SJSA1 (cell line): ENCODE results near the gene ST6GALNAC3. TPM values are rescaled to one million over a fixed set of nuclear protein-coding genes. Genes with fewer than 3 reads are reported as not detected.

Experiments
- DNase-seq, 2 experiments: peaks; one replicate each; pipeline ENCODE4 v3.0.0-alpha.2; 2015 to 2020; ENCODE audit warnings: low spot score in 2 of 2, low read depth in 1 of 2
- H3K27ac ChIP-seq: fragments of 250-450 bp; sonication (Bioruptor Pico); 2 replicates; pipeline ENCODE4 v1.5.1; 2020; ENCODE audit warnings: mild to moderate bottlenecking, moderate library complexity
- H3K27me3 ChIP-seq: fragments of 250-450 bp; sonication (Bioruptor Pico); replicated peaks from 2 replicates; pipeline ENCODE4 v1.5.1; 2020; ENCODE audit warnings: mild to moderate bottlenecking, moderate library complexity
- H3K36me3 ChIP-seq: fragments of 250-450 bp; sonication (Bioruptor Pico); 2 replicates; pipeline ENCODE4 v1.5.1; 2020; ENCODE audit warnings: mild to moderate bottlenecking
- H3K4me1 ChIP-seq: fragments of 250-450 bp; sonication (Bioruptor Pico); replicated peaks from 2 replicates; pipeline ENCODE4 v1.6.1; 2021; ENCODE audit warnings: mild to moderate bottlenecking
- H3K4me3 ChIP-seq: fragments of 250-450 bp; sonication (Bioruptor Pico); 2 replicates; pipeline ENCODE4 v1.5.1; 2020; ENCODE audit warnings: mild to moderate bottlenecking
- H3K9me3 ChIP-seq: fragments of 250-450 bp; sonication (Bioruptor Pico); replicated peaks from 2 replicates; pipeline ENCODE4 v1.5.1; 2020; ENCODE audit warnings: mild to moderate bottlenecking
- total RNA-seq: library from RNA; depleted of rRNA; stranded (reverse); fragments of >200 nt; shearing (Covaris generic); gene quantifications from 2 replicates; pipeline ENCODE4 v1.2.3, GENCODE V29; 2014

The ST6GALNAC3 gene
- total RNA-seq, 1 experiment from 2014 or later: 5.1 TPM

- no peak overlapping the region for H3K4me3 ChIP-seq
- H3K36me3 ChIP-seq: no peaks in the 10 kb centered on the region
- no peaks in the 10 kb centered on the region; the same call in 1 of the 2 replicates for H3K27me3 ChIP-seq
- no peak for DNase-seq
- H3K27ac ChIP-seq: no peak overlapping the region
- H3K4me1 ChIP-seq: no peaks in the 10 kb centered on the region
- no peaks in the 10 kb centered on the region for H3K9me3 ChIP-seq
Measured at GRCh38 chr1:76388261-76388660, 313.7 kb downstream of the ST6GALNAC3 start.

- Histone ChIP-seq H3K27ac (no peak overlapping the region), H3K4me1 (no peaks in the 10 kb centered on the region), H3K9me3 (no peaks in the 10 kb centered on the region), H3K4me3 (no peak overlapping the region), H3K27me3 (no peaks in the 10 kb centered on the region; the same call in 1 of the 2 replicates), H3K36me3 (no peaks in the 10 kb centered on the region)
- no peak for DNase-seq
Measured at GRCh38 chr1:76390456-76390855, 315.9 kb downstream of the ST6GALNAC3 start.

GRCh38 chr1:76395059-76395458 lies 320.5 kb downstream of the ST6GALNAC3 start:
- Histone ChIP-seq H3K36me3 (no peaks in the 10 kb centered on the region), H3K4me1 (no peaks in the 10 kb centered on the region), H3K9me3 (no peaks in the 10 kb centered on the region), H3K4me3 (no peak overlapping the region), H3K27ac (no peak overlapping the region), H3K27me3 (no peaks in the 10 kb centered on the region)
- no peak for DNase-seq

GRCh38 chr1:76402128-76402527 lies 327.6 kb downstream of the ST6GALNAC3 start:
- Histone ChIP-seq H3K36me3 (no peaks in the 10 kb centered on the region), H3K4me3 (no peak overlapping the region), H3K27ac (no peak overlapping the region), H3K4me1 (no peaks in the 10 kb centered on the region), H3K27me3 (no peaks in the 10 kb centered on the region), H3K9me3 (no peaks in the 10 kb centered on the region)
- DNase-seq: no peak

GRCh38 chr1:76408303-76408702 lies 333.8 kb downstream of the ST6GALNAC3 start:
- Histone ChIP-seq H3K27me3 (no peaks in the 10 kb centered on the region), H3K4me3 (no peak overlapping the region), H3K4me1 (no peaks in the 10 kb centered on the region), H3K9me3 (no peaks in the 10 kb centered on the region), H3K36me3 (no peaks in the 10 kb centered on the region), H3K27ac (no peak overlapping the region)
- DNase-seq: no peak

- Histone ChIP-seq H3K27me3 (no peaks in the 10 kb centered on the region), H3K27ac (no peak overlapping the region), H3K4me1 (no peaks in the 10 kb centered on the region), H3K4me3 (no peak overlapping the region), H3K36me3 (no peaks in the 10 kb centered on the region), H3K9me3 (no peaks in the 10 kb centered on the region)
- no peak for DNase-seq
Measured at GRCh38 chr1:76410499-76410898, 336.0 kb downstream of the ST6GALNAC3 start.

GRCh38 chr1:76418531-76418930 lies 344.0 kb downstream of the ST6GALNAC3 start:
- H3K4me3 ChIP-seq: no peak overlapping the region
- H3K27me3 ChIP-seq: no peaks in the 10 kb centered on the region
- no peak for DNase-seq
- no peak overlapping the region for H3K27ac ChIP-seq
- no peaks in the 10 kb centered on the region for H3K9me3 ChIP-seq
- no peaks in the 10 kb centered on the region for H3K4me1 ChIP-seq
- H3K36me3 ChIP-seq: no peaks in the 10 kb centered on the region

GRCh38 chr1:76419603-76420002 lies 345.1 kb downstream of the ST6GALNAC3 start:
- Histone ChIP-seq H3K4me3 (no peak overlapping the region), H3K9me3 (no peaks in the 10 kb centered on the region), H3K4me1 (no peaks in the 10 kb centered on the region), H3K27me3 (no peaks in the 10 kb centered on the region), H3K27ac (no peak overlapping the region), H3K36me3 (no peaks in the 10 kb centered on the region)
- no peak for DNase-seq

GRCh38 chr1:76425201-76426145 lies 350.9 kb downstream of the ST6GALNAC3 start:
- no peaks in the 10 kb centered on the region for H3K4me1 ChIP-seq
- H3K9me3 ChIP-seq: no peaks in the 10 kb centered on the region
- H3K36me3 ChIP-seq: no peaks in the 10 kb centered on the region
- H3K27ac ChIP-seq: no peak overlapping the region
- no peak overlapping the region for H3K4me3 ChIP-seq
- H3K27me3 ChIP-seq: no peaks in the 10 kb centered on the region
- no peak for DNase-seq

- no peaks in the 10 kb centered on the region for H3K4me1 ChIP-seq
- no peak overlapping the region for H3K27ac ChIP-seq
- H3K4me3 ChIP-seq: no peak overlapping the region
- H3K27me3 ChIP-seq: no peaks in the 10 kb centered on the region
- no peaks in the 10 kb centered on the region for H3K36me3 ChIP-seq
- H3K9me3 ChIP-seq: no peaks in the 10 kb centered on the region
- DNase-seq: no peak
Measured at GRCh38 chr1:76426606-76427005, 352.1 kb downstream of the ST6GALNAC3 start.

- H3K27ac ChIP-seq: no peak overlapping the region
Measured at GRCh38 chr1:76428028-76428427, 353.5 kb downstream of the ST6GALNAC3 start.

GRCh38 chr1:76430531-76430930 lies 356.0 kb downstream of the ST6GALNAC3 start:
- no peak for DNase-seq
- Histone ChIP-seq H3K36me3 (no peaks in the 10 kb centered on the region), H3K4me3 (no peak overlapping the region), H3K27me3 (no peaks in the 10 kb centered on the region), H3K4me1 (no peaks in the 10 kb centered on the region), H3K27ac (no peak overlapping the region), H3K9me3 (no peaks in the 10 kb centered on the region)

More at GRCh38 chr1:76428028-76428427, 353.5 kb downstream of the ST6GALNAC3 start:
- Histone ChIP-seq H3K4me3 (no peak overlapping the region), H3K4me1 (no peaks in the 10 kb centered on the region), H3K9me3 (no peaks in the 10 kb centered on the region), H3K27me3 (no peaks in the 10 kb centered on the region), H3K36me3 (no peaks in the 10 kb centered on the region)
- no peak for DNase-seq

GRCh38 chr1:76433526-76433925 lies 359.0 kb downstream of the ST6GALNAC3 start:
- DNase-seq: no peak
- Histone ChIP-seq H3K27ac (no peak overlapping the region), H3K4me1 (no peaks in the 10 kb centered on the region), H3K9me3 (no peaks in the 10 kb centered on the region), H3K27me3 (no peaks in the 10 kb centered on the region), H3K36me3 (no peaks in the 10 kb centered on the region), H3K4me3 (no peak overlapping the region)

GRCh38 chr1:76443217-76443616 lies 368.7 kb downstream of the ST6GALNAC3 start:
- DNase-seq: no peak
- Histone ChIP-seq H3K27ac (no peak overlapping the region), H3K9me3 (no peaks in the 10 kb centered on the region), H3K4me3 (no peak overlapping the region), H3K27me3 (no peaks in the 10 kb centered on the region), H3K36me3 (no peaks in the 10 kb centered on the region), H3K4me1 (no peaks in the 10 kb centered on the region)
